Upper lobe of left lung (tissue), 6 donors: ENCODE results near the gene SLC25A12. TPM values are rescaled to one million over a fixed set of nuclear protein-coding genes. Genes with fewer than 3 reads are reported as not detected.

Source experiments
- ATAC-seq, 2 donors: fragments of 200-7000 bp; cut with Tn5 transposase; one replicate each; pipeline ENCODE4 v1.9.1; 2022; ENCODE audit warnings: mild to moderate bottlenecking in 2 of 2, moderate library complexity in 2 of 2; ENCODE audit not compliant: low FRiP score in 2 of 2
- DNase-seq, 2 donors: peaks; one replicate each; pipeline ENCODE4 v3.0.0-alpha.2; 2019 to 2020
- H3K27ac ChIP-seq, 4 donors: fragments of 200-600 bp; sonication (generic); one replicate each; pipeline ENCODE4 v1.5.1; 2016 to 2019
- H3K27me3 ChIP-seq, 4 donors: fragments of 200-600 bp; sonication (generic); one replicate each; pipeline ENCODE4 v1.5.1; 2017 to 2019
- H3K36me3 ChIP-seq, 4 donors: fragments of 200-600 bp; sonication (generic); one replicate each; pipeline ENCODE4 v1.5.1; 2016 to 2019
- H3K4me1 ChIP-seq, 4 donors: fragments of 200-600 bp; sonication (generic); one replicate each; pipeline ENCODE4 v1.5.1; 2018 to 2019
- H3K4me3 ChIP-seq, 4 donors: fragments of 200-600 bp; sonication (generic); one replicate each; pipeline ENCODE4 v1.5.1; 2017 to 2019; ENCODE audit warnings: mild to moderate bottlenecking in 2 of 4, moderate library complexity in 1 of 4
- H3K9me3 ChIP-seq, 4 donors: fragments of 200-600 bp; sonication (generic); one replicate each; pipeline ENCODE4 v1.5.1; 2018 to 2019
- CTCF ChIP-seq, 6 experiments: fragments of 450-650 bp in 4 of 6; fragments of 200-600 bp in 2 of 6; sonication (generic) in 2 of 6; IDR thresholded peaks; one replicate each; pipeline ENCODE4 v1.5.1; 2016 to 2019; ENCODE audit warnings: antibody characterized with exemption in 6 of 6
- EP300 ChIP-seq, 4 donors: sonication (generic); formaldehyde crosslinking; IDR thresholded peaks; one replicate each; pipeline ENCODE4 v1.5.1; 2017; ENCODE audit warnings: antibody characterized with exemption in 4 of 4, control low read depth in 2 of 4
- POLR2A ChIP-seq, 4 donors: fragments of 450-650 bp; IDR thresholded peaks; one replicate each; pipeline ENCODE4 v1.5.1; 2016 to 2017; ENCODE audit warnings: antibody characterized with exemption in 4 of 4, mild to moderate bottlenecking in 2 of 4
- POLR2AphosphoS5 ChIP-seq, 2 donors: sonication (generic); formaldehyde crosslinking; IDR thresholded peaks; one replicate each; pipeline ENCODE4 v1.5.1; 2017; ENCODE audit warnings: antibody characterized with exemption in 2 of 2
- WGBS, 2 donors: methylation state at CpG; one replicate each; pipeline ENCODE4 v1.1.5; 2017 to 2018; 5-methylcytosine and 5-hydroxymethylcytosine counted together
- total RNA-seq, 6 donors: library from RNA; depleted of rRNA in 4 of 6; stranded (reverse); fragments of >200 nt in 4 of 6; gene quantifications; one replicate each; pipeline versions ENCODE4 v1.1.0 to v1.2.1, GENCODE V29; 2016 to 2021
- donor health status: DM: no; HTN: no; CAD: no; lungs with moderate emphysema.
- donor health status: DM: no; HTN: yes; CAD: no; lungs with severe emphysema.

SLC25A12 gene
- total RNA-seq, 6 donors from 2014 or later = 6.2 to 27.2 (median 11.3) TPM

DNA sequence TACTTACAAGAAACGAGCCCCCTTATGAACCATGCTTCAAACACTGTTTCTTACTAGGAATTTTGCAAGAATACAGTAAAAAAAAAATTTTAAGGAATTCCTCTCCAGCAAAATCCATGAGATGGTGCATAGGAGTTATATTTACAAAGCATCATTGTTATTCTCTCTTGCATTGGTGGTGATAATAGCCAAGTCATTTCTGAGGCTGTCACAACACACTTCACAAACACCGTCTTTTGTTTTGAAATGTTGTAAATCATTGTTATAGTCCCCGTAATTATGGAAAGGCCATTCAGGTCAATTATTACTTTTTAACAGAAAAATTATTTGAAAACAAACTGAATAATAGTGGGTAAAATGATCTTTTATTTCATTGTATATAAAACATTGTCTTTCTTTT, 146.7 kb downstream of the SLC25A12 start:
- no peak overlapping the region for H3K4me3 ChIP-seq
- ATAC-seq (no peak), DNase-seq (no peak)
- H3K36me3 ChIP-seq = peaks cover 9 to 96% (median 42%) of the 10 kb centered on the region in 4 donors
- H3K27me3 ChIP-seq = no peaks in the 10 kb centered on the region
- 90 to 92% methylated on average over 3 of the region's 3 CpGs for WGBS, 2 donors
- TF ChIP-seq POLR2A (IDR thresholded peaks at IDR 0.05) (no peak), EP300 (IDR thresholded peaks at IDR 0.05) (no peak), CTCF (IDR thresholded peaks at IDR 0.05) (no peak)
- no peaks in the 10 kb centered on the region for H3K9me3 ChIP-seq
- H3K27ac ChIP-seq = no peak overlapping the region
- no peaks in the 10 kb centered on the region for H3K4me1 ChIP-seq

DNA sequence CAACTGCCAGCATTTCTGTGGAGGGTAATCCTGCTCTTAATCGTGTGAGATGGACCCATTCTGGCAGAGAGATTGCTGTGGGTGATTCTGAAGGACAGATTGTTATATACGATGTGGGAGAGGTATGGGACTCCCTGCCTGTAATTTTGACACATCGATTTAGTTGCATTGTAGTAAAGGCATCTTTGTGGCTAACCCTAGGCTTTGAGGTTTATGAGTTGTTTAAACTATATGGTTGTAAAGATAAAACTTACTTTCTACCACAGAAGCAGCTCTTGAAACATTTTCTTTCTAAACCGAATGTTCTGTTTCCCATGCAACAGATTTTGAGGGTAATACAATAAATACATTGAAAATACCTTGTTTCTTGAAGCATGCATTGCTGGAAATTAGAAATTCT, 148.2 kb downstream of the SLC25A12 start:
- no peaks in the 10 kb centered on the region for H3K4me1 ChIP-seq
- H3K27me3 ChIP-seq = no peaks in the 10 kb centered on the region
- TF ChIP-seq CTCF (IDR thresholded peaks at IDR 0.05) (no peak), POLR2A (IDR thresholded peaks at IDR 0.05) (no peak), EP300 (IDR thresholded peaks at IDR 0.05) (no peak), POLR2AphosphoS5 (IDR thresholded peaks at IDR 0.05) (no peak)
- no peaks in the 10 kb centered on the region for H3K9me3 ChIP-seq
- peaks cover 9 to 87% (median 40%) of the 10 kb centered on the region in 4 donors for H3K36me3 ChIP-seq
- no peak for DNase-seq
- 96 to 97% methylated on average over 4 of the region's 4 CpGs for WGBS, 2 donors
- no peak overlapping the region for H3K4me3 ChIP-seq
- no peak for ATAC-seq
- no peak overlapping the region for H3K27ac ChIP-seq

DNA sequence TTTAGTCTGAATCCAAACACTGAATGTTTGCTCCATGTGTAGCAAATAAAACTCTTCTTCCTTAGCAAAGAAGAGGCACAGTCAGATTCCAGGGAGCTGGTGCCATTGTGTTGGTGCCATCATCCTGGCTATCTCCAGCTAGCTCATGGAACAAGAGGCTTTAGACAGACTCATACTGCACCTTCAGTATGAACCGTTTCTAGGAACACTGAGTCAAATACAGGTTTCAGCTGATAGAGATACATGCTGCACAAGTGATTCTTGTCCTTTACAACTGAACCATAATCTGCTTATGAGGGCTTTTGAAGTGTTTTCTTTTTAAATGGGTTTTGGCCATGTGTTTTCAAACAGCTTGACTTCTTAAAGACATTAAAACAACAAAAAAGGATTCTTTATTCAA, 148.9 kb downstream of the SLC25A12 start:
- ATAC-seq (no peak), DNase-seq (no peak)
- no peaks in the 10 kb centered on the region for H3K4me1 ChIP-seq
- WGBS, 2 donors = 86 to 94% methylated on average over 1 of the region's 1 CpG
- peaks cover 9 to 81% (median 37%) of the 10 kb centered on the region in 4 donors for H3K36me3 ChIP-seq
- H3K27me3 ChIP-seq = no peaks in the 10 kb centered on the region
- TF ChIP-seq CTCF (IDR thresholded peaks at IDR 0.05) = no peak
- TF ChIP-seq EP300 (IDR thresholded peaks at IDR 0.05) = no peak
- TF ChIP-seq POLR2A (IDR thresholded peaks at IDR 0.05) = no peak
- TF ChIP-seq POLR2AphosphoS5 (IDR thresholded peaks at IDR 0.05) = no peak
- H3K9me3 ChIP-seq = no peaks in the 10 kb centered on the region
- no peak overlapping the region for H3K27ac ChIP-seq
- H3K4me3 ChIP-seq = no peak overlapping the region

GRCh38 chr2:171742760-171743159, 151.3 kb downstream of the SLC25A12 start:
- no peak overlapping the region for H3K27ac ChIP-seq
- H3K4me3 ChIP-seq = no peak overlapping the region
- no peaks in the 10 kb centered on the region for H3K9me3 ChIP-seq
- DNase-seq (no peak), ATAC-seq (no peak)
- 92 to 96% methylated on average over 1 of the region's 1 CpG for WGBS, 2 donors
- peaks cover 9 to 82% (median 33%) of the 10 kb centered on the region in 4 donors for H3K36me3 ChIP-seq
- TF ChIP-seq POLR2AphosphoS5 (IDR thresholded peaks at IDR 0.05) = no peak
- no peak for TF ChIP-seq EP300 (IDR thresholded peaks at IDR 0.05)
- no peak for TF ChIP-seq POLR2A (IDR thresholded peaks at IDR 0.05)
- no peak for TF ChIP-seq CTCF (IDR thresholded peaks at IDR 0.05)
- H3K27me3 ChIP-seq = no peaks in the 10 kb centered on the region
- H3K4me1 ChIP-seq = no peaks in the 10 kb centered on the region

- peaks cover 5 to 82% (median 30%) of the 10 kb centered on the region in 4 donors for H3K36me3 ChIP-seq
- no peaks in the 10 kb centered on the region for H3K9me3 ChIP-seq
- WGBS, 2 donors = 55 to 72% methylated on average over 2 of the region's 2 CpGs
- H3K27me3 ChIP-seq = no peaks in the 10 kb centered on the region
- DNase-seq (no peak), ATAC-seq (no peak)
- no peak overlapping the region for H3K27ac ChIP-seq
- H3K4me3 ChIP-seq = no peak overlapping the region
- H3K4me1 ChIP-seq = no peaks in the 10 kb centered on the region
- no peak for TF ChIP-seq CTCF (IDR thresholded peaks at IDR 0.05)
- no peak for TF ChIP-seq EP300 (IDR thresholded peaks at IDR 0.05)
- no peak for TF ChIP-seq POLR2A (IDR thresholded peaks at IDR 0.05)
- TF ChIP-seq POLR2AphosphoS5 (IDR thresholded peaks at IDR 0.05) = no peak
Observed at GRCh38 chr2:171741189-171741588, 152.9 kb downstream of the SLC25A12 start.
